Measurements from ENCODE around the gene EXOC3L4.
A peak's percentile ranks its signal among the peaks of the same experiment; 100 is the strongest.

EXOC3L4 gene

DNA sequence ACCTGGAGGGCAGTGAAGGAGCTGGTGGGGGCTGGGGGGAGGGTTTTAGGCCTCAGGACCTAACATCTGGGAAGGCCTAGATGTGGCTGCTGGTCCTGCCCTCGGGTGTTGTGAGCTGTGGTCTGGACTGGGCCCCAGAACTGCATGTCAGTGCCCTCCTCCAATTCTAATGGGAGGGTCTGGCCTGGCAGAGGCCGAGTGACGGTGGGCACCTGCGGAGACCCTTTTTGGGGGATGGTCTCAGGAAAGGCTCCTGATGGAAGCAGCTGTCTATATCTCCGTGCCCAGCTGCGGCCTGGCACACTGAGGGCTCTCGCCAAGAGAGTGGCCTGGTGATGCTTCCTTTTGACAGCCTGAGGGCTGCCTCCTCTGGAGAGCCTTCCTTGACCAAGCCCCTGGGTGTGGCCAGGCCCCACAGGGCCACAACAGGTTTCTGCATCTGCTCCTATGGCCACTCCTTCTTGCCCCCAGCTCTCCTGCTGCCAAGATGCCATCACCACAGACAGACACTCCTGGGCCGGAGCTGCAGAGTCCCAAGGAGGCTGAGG is 5.3 kb downstream of the EXOC3L4 start:
- no peak for TF ChIP-seq CTCF (IDR thresholded peaks at IDR 0.05; ENCODE audit: insufficient read depth, low read depth, low read length, missing control alignments)
- DNase-seq (ENCODE audit: low read depth) = no peak
- H3K4me3 ChIP-seq (ENCODE audit: low read depth, low read length) = no peak overlapping the region

GRCh38 chr14:103100281-103101121 is 6.0 kb downstream of the EXOC3L4 start:
- no peak for TF ChIP-seq CTCF (IDR thresholded peaks at IDR 0.05; ENCODE audit: insufficient read depth, low read depth, low read length, missing control alignments)
- peak; percentile 74 for DNase-seq (ENCODE audit: low read depth)
- H3K4me3 ChIP-seq (ENCODE audit: low read depth, low read length) = no peak overlapping the region

- DNase-seq (ENCODE audit: low read depth) = no peak
- no peak overlapping the region for H3K4me3 ChIP-seq (ENCODE audit: low read depth, low read length)
- no peak for TF ChIP-seq CTCF (IDR thresholded peaks at IDR 0.05; ENCODE audit: insufficient read depth, low read depth, low read length, missing control alignments)
Measured at GRCh38 chr14:103101257-103101962, 6.9 kb downstream of the EXOC3L4 start.

DNA sequence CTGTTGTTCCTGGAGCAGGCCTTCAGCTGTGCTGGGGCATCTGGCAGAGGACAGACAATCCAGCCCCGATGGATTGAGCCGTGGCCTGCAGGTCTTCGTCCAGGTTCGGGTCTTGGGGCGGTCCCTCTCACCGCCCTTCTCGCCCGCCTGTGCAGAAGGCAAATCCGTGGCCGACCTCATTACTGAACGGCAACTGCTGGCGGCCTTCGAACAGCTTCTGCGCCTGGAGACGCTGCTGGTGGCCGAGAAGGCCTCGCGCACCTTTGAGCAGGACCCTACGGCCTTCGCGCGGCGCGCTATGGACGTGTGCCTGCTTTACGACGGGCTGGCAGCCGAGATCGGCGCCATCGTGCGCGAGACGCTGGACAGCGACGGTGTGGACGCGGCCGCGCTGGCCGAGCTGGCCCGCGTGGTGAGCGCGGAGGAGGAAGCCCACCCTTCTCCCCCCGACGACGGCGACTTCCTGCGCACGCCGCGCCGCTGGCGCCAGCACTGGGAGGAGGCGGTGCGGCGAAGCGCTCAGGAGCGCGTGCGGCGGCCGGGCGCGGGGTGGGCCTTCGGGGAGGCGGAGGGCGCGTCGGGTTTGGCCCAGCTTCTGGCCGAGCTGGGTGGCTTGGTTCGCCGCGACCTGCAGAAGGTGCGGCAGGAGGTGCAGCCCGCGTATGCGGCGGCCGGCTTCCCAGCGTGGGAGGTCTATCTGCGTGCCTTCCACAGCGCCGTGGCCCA is 7.6 kb downstream of the EXOC3L4 start:
- no peak for TF ChIP-seq CTCF (IDR thresholded peaks at IDR 0.05; ENCODE audit: insufficient read depth, low read depth, low read length, missing control alignments)
- DNase-seq (ENCODE audit: low read depth) = no peak
- H3K4me3 ChIP-seq (ENCODE audit: low read depth, low read length) = no peak overlapping the region

DNA sequence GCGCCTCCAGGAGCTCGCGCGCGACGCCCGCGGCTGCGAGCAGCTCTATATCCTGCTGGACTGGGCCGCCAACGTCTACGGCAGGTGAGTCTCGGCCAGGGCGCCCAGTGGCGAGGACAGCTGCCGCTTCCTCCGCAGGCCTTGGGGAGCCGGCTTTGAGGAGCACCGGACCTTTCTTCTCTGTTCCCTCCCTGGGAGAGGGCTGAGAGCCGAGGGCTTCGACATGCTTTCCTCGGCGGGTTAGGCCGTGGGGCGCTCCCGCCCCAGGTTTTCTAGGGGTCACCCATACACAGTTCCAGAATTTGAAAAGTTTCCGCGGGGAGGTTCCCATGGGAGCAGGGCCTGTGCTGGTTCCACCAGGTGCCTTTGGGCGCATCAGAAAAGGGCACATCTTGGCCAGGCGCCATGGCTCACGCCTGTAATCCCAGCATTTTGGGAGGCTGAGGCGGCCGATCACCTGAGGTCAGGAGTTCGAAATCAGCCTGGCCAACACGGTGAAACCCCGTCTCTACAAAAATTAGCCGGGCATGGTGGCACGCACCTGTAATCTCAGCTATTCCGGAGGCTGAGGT is 8.2 kb downstream of the EXOC3L4 start:
- no peak overlapping the region for H3K4me3 ChIP-seq (ENCODE audit: low read depth, low read length)
- DNase-seq (ENCODE audit: low read depth) = no peak
- no peak for TF ChIP-seq CTCF (IDR thresholded peaks at IDR 0.05; ENCODE audit: insufficient read depth, low read depth, low read length, missing control alignments)
